HG03378 (cell line): ENCODE measurements around the gene PRKCB.
"Not testable (repeated sequence)": the region's sequence is repeated elsewhere in the genome, so short reads cannot be mapped to it uniquely, and the experiment has no call there.

Experiments used
- ATAC-seq: cut with Tn5 transposase; IDR thresholded peaks from one replicate; pipeline ENCODE4 v1.9.1; 2021; ENCODE audit warnings: mild to moderate bottlenecking, moderate library complexity; ENCODE audit not compliant: unreplicated experiment

The PRKCB gene

DNA sequence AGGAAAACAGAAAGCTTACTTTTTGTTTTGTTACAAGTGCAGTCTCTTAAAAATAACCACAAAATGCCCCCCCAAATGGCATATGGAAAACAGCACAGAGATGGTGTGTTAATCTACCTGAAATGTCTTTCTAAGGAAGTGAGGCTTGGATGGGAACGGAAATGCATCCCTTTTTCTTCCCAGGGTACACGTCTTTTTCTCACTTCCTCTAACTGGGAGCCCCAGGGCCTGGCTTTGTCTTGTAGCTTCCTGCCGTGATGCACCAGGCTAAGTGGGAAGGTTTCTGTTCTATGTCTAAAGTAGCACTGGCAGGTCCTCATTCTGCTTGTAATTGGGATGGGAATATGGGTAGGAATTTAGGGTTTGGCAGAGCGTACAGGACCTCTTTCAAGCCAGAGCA is 367.9 kb downstream of the PRKCB start:
- no peak for ATAC-seq

- ATAC-seq, result no peak
These were observed 368.4 kb downstream of the PRKCB start for GRCh38 chr16:24204150-24204665.

DNA sequence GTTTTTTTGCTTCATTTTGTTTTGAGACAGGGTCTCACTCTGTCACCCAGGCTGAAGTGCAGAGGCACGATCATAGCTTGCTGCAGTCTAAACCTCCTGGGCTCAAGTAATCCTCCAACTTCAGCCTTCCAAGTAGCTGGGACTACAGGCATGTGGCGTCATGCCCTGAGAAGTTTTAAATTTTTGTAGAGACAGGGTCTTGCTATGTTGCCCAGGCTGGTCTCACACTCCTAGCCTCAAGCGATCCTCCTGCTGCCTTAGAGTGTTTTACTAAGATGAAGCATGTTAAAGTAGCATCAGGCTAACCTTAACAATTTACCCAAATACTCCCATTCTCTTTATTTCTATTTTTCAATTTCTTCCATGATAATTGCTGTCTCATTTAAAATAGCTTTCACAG is 371.1 kb downstream of the PRKCB start:
- no peak for ATAC-seq

DNA sequence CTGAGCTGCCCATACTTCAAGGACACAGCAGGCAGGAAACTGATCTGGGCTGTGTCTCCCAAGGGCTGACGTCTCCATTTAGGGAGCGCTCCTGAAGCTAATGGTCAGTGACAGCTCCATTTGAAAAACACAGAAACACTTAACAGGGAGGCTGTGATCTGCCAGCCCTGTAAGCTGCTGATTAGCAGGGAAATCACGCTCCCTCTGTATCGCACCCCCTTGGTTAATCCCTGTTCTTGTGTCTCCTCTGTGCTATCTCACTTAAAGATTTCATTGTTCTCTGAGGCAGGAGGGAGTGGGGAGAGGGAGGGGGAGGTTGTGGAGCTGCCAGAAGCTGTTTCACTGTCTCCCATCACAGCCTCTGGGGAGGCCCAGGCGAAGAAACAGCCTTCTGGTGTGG is 372.9 kb downstream of the PRKCB start:
- no peak for ATAC-seq

- no peak for ATAC-seq
These were observed 379.2 kb downstream of the PRKCB start for GRCh38 chr16:24214992-24215391.

- no peak for ATAC-seq
These were observed 381.2 kb downstream of the PRKCB start for GRCh38 chr16:24216961-24217360.

DNA sequence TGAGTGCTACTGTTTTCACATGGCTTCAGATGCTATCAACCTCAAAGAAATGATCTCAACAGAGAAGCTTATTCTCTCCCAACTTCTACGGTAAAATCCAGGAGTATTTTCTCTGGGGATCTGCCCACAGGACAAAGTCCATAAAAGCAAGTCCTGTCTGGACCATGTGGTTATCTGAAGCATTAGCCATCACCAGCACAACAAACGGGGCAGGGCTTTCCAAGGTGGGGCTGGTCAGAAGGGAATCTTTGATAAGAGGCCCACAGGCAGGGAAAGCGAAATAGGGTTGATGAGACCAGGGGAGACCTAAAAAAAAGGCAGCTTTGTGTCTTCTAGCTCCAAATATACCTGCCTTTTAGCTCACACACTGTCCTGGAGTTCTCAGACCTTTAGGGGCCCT is 381.7 kb downstream of the PRKCB start:
- no peak for ATAC-seq

DNA sequence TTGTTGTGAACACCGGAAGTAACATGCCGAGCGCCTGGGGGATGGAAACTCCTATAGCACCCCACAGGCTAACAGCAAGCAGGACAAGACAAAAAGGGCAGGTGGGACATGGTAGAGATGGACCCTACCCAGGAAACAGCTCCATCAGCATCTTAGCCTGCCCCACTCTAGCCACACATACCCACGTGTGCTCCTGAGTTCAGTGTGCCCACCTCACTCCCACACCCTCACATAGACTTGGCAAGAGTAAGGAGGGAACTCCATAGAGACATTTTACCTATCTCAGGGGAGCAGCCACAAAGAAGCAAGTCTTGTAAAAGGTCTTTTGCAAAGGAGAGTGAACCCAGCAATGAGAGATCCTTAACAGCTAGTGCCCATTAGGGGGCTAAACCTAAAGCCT is 382.5 kb downstream of the PRKCB start:
- ATAC-seq, result no peak

GRCh38 chr16:24221219-24221618 is 385.4 kb downstream of the PRKCB start:
- no peak for ATAC-seq

GRCh38 chr16:24228514-24228913 is 392.7 kb downstream of the PRKCB start:
- no peak for ATAC-seq

- no peak for ATAC-seq
These were observed 397.2 kb downstream of the PRKCB start for GRCh38 chr16:24232936-24233335.

DNA sequence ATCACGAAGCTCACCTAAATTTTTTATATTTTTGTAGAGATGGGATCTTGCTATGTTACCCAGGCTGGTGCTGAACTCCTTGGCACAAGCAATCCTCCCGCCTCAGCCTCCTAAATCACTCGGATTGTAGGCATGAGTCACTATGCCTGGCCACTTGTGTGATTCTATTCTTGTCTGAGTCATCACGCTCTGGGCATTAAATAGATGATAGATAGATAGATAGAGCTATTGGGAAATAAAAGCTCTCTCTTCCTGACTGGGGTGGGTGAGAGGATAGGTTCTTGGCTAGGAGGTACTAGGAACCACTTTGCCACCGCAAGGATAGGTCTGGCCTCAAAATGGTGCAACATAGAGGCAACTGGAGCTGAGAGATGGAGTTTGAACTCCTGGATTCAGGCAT is 399.0 kb downstream of the PRKCB start:
- ATAC-seq, result no peak

DNA sequence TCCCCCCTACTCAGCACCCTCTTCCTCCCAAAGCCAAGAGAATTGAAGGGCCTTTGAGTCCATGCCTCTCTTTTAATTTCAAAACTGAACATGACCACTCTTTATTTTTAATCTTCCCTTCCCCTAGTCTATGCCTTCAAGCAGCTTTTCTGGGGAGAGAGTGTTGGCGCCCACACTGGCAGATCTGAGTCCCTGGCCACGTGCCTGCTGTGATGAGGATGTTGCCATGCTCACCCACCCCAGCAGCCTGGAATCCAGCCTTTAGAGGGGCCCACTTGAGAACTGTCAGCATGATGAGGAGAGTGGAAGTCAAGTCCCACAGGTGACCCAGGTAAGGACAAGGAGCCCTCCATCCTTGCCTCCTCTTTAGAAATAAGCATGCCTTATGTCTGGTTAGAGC is 400.0 kb downstream of the PRKCB start:
- ATAC-seq, result no peak

DNA sequence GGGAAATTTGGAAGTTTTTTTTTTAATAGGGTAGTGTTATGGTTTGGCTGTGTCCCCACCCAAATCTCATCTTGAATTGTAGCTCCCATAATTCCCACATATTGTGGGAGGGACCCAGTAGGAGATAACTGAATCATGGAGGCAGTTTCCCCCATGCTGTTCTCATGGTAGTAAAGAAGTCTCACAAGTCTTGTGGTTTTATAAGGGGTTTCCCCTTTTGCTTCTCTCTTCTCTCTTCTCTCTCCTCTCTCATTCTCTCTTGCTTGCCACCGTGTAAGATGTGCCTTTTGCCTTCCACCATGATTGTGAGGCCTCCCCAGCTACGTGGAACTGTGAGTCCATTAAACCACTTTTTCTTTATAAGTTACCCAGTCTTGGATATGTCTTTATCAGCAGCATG is 403.1 kb downstream of the PRKCB start:
- ATAC-seq, result not testable (repeated sequence)

DNA sequence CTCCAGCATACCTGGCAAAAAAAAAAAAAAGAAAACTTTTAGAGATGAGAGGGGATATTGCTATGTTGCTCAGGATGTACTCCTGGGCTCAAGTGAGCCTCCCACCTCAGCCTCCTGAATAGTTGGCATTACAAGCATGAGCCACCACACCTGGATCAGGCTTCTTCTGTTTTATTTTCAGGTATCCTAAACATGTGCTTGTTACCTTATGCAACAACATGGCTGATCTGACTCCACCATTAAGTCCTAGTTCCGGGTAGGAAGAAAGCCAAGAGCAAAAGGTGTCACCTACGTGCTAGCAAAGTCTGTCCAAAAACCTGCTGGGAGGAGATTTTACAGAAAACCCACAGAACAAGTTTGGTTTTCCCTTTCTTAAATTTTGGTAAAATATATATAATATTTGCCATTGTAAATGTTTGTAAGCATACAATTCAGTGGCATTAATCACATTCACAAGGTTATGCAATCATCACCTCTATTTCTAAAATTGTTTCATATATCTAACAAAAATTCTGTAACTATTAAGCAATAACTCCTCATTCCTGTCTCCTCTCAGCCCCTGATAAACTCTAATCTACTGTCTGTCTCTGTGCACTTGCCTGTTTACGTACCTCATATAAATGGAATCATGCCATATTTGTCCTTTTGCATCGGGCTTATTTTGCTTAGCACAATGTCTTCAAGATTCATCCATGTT is 411.3 kb downstream of the PRKCB start:
- no peak for ATAC-seq

- ATAC-seq, result no peak
These were observed 417.4 kb downstream of the PRKCB start for GRCh38 chr16:24253192-24253591.

DNA sequence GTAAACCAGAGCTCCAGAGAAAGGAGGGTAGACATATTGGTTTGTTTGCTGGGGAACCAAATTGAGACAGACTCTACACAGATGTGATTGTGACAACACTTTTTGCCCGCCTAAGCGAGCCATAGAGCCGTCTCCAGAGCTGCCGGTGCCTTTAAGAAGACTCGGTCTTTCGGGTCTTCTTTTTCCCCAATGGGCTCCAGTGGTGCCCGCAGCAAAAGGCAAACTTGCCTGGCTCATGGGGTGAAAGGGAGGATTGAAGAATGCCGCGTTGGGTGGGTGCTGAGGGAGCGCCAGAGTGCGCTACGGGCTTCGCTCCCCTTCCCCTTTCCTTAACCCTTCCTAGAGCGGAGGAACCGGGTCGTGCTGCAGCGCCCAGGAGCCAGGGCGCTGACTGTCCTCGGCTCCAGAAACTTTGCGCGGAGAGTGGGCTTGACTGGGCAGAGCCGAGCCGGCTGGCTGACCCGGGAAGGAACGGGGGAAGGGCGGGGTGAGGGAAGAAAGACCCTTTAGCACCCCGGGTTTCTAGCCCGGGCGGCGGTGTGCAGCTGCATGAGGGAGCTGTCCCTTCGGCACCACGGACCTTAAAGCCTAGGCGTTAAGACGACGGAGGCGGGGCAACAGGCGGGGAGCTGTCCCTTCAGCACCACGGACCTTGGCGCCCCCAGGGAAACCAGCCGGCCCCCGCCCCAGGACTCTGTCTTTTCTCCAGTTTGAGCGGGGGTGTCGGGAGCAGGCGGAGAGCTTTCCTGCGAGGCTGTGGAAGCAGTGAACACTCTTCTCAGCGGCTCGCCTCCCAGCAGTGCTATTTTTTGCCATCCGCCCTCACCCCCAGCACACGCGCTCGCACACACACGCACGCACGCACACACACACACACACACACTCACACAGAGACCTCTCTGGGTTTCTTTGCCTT is 419.9 kb downstream of the PRKCB start, which contains the start of gene CACNG3:
CACNG3 (plus strand) TSS at position 880 of the 916 bp plus-strand sequence. CDS start 420 bp downstream, outside the sequence.
- no peak for ATAC-seq

DNA sequence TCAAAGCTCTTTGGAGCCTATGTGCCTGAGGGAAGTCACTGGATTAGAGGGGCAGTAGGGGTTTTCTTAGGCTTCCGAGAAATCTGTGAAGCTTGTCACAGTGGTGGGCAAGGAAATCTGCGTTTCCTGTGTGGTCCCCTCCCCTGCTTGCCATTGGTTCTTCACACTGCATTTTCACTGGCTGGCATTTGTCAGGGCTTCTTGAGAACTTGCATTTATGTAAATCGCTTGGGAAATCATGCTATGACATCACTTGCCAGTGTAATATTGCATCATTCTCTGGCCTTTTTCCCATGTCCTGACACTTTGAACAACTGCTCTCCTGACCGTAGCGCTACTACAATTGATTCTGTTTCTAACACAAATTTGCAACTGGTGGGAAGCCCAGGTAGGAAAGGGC is 422.2 kb downstream of the PRKCB start:
- no peak for ATAC-seq

- ATAC-seq, result no peak
These were observed 423.0 kb downstream of the PRKCB start for GRCh38 chr16:24258791-24259190.

DNA sequence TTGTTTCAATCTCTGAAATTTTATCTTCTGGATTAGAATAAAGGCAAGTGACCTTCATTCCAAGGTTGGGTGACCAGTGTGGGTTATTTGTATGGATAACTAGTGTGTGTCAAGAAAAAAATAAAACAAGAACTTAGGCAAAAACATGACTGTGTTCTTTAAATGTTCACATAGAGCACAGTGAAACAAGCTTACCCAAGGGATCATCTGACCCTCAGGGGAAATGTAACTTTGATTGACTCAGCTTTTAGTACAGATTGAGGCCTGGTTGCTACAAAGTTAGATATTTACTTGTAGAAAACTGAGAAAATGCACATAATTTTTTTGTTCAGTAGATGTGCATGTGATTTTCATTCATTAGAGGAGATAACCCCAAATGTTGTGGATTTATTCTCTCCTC is 427.0 kb downstream of the PRKCB start:
- no peak for ATAC-seq
